HL-60 (cell line): ENCODE data around the gene OR52K1.
"Not testable (repeated sequence)": the region's sequence is repeated elsewhere in the genome, so short reads cannot be mapped to it uniquely, and the experiment has no call there.

Experiments
- DNase-seq, 2 experiments: peaks; one replicate each; pipeline ENCODE4 v3.0.0-alpha.2; 2010 to 2020; ENCODE audit warnings: low read depth in 1 of 2, low spot score in 1 of 2
- H3K27ac ChIP-seq: fragments of 250-450 bp; sonication (Bioruptor Pico); replicated peaks from 2 replicates; pipeline ENCODE4 v1.5.1; 2020; ENCODE audit warnings: mild to moderate bottlenecking, moderate library complexity
- H3K27me3 ChIP-seq: fragments of 250-450 bp; sonication (Bioruptor Pico); 2 replicates; pipeline ENCODE4 v1.5.1; 2021; ENCODE audit warnings: mild to moderate bottlenecking, moderate library complexity; ENCODE audit not compliant: insufficient read depth, poor library complexity, severe bottlenecking
- H3K4me3 ChIP-seq: replicated peaks from 2 replicates; pipeline ENCODE4 v1.5.1; 2011; ENCODE audit warnings: mild to moderate bottlenecking, control low read depth, low read length; ENCODE audit not compliant: insufficient read depth
- GABPA ChIP-seq: IDR thresholded peaks from 2 replicates; pipeline ENCODE4 v1.6.1; 2012; ENCODE audit warnings: low read depth
- POLR2AphosphoS5 ChIP-seq: IDR thresholded peaks from 2 replicates; pipeline ENCODE4 v1.6.1; 2012; ENCODE audit warnings: low read depth
- SPI1 ChIP-seq: IDR thresholded peaks from 2 replicates; pipeline ENCODE4 v1.6.1; 2012; ENCODE audit warnings: low read depth, mild to moderate bottlenecking, borderline replicate concordance
- TF ChIP-seq, protein P1 (sequence below): IDR thresholded peaks from 2 replicates; pipeline ENCODE4 v1.6.1; 2012; ENCODE audit warnings: low read depth; ENCODE audit not compliant: insufficient replicate concordance
- TF ChIP-seq, protein P2 (sequence below): IDR thresholded peaks from one replicate; pipeline ENCODE4 v1.5.1; 2011; ENCODE audit warnings: low read length, control low read depth, inconsistent platforms; ENCODE audit not compliant: insufficient read depth

OR52K1 gene

DNA sequence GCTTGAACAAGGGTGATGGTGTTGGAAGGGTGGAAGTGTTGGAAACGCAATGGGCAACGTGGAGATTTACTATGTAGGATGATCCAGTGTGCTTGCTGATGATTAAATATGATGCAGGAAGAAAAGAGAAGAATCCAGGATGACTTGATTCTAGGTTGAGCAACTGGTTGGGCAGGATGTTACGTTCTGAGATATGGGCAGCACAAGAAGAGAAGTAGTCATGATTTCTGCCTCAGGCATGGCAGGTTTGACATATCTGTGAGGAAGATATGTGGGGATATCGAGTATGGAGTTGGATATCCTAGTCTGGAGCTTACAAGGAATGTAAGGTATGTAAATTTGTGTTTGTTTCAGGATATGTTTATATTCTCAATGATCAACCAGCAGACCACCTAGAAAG lies 1.9 kb downstream of the OR52K1 start:
- H3K27me3 ChIP-seq = no peaks in the 10 kb centered on the region
- no peak overlapping the region for H3K4me3 ChIP-seq
- DNase-seq = no peak
- no peak overlapping the region for H3K27ac ChIP-seq
- TF ChIP-seq, protein P1, sequence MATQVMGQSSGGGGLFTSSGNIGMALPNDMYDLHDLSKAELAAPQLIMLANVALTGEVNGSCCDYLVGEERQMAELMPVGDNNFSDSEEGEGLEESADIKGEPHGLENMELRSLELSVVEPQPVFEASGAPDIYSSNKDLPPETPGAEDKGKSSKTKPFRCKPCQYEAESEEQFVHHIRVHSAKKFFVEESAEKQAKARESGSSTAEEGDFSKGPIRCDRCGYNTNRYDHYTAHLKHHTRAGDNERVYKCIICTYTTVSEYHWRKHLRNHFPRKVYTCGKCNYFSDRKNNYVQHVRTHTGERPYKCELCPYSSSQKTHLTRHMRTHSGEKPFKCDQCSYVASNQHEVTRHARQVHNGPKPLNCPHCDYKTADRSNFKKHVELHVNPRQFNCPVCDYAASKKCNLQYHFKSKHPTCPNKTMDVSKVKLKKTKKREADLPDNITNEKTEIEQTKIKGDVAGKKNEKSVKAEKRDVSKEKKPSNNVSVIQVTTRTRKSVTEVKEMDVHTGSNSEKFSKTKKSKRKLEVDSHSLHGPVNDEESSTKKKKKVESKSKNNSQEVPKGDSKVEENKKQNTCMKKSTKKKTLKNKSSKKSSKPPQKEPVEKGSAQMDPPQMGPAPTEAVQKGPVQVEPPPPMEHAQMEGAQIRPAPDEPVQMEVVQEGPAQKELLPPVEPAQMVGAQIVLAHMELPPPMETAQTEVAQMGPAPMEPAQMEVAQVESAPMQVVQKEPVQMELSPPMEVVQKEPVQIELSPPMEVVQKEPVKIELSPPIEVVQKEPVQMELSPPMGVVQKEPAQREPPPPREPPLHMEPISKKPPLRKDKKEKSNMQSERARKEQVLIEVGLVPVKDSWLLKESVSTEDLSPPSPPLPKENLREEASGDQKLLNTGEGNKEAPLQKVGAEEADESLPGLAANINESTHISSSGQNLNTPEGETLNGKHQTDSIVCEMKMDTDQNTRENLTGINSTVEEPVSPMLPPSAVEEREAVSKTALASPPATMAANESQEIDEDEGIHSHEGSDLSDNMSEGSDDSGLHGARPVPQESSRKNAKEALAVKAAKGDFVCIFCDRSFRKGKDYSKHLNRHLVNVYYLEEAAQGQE = no peak
- TF ChIP-seq, protein P2, sequence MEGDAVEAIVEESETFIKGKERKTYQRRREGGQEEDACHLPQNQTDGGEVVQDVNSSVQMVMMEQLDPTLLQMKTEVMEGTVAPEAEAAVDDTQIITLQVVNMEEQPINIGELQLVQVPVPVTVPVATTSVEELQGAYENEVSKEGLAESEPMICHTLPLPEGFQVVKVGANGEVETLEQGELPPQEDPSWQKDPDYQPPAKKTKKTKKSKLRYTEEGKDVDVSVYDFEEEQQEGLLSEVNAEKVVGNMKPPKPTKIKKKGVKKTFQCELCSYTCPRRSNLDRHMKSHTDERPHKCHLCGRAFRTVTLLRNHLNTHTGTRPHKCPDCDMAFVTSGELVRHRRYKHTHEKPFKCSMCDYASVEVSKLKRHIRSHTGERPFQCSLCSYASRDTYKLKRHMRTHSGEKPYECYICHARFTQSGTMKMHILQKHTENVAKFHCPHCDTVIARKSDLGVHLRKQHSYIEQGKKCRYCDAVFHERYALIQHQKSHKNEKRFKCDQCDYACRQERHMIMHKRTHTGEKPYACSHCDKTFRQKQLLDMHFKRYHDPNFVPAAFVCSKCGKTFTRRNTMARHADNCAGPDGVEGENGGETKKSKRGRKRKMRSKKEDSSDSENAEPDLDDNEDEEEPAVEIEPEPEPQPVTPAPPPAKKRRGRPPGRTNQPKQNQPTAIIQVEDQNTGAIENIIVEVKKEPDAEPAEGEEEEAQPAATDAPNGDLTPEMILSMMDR = no peak
- TF ChIP-seq GABPA (no peak), SPI1 (no peak), POLR2AphosphoS5 (no peak)

DNA sequence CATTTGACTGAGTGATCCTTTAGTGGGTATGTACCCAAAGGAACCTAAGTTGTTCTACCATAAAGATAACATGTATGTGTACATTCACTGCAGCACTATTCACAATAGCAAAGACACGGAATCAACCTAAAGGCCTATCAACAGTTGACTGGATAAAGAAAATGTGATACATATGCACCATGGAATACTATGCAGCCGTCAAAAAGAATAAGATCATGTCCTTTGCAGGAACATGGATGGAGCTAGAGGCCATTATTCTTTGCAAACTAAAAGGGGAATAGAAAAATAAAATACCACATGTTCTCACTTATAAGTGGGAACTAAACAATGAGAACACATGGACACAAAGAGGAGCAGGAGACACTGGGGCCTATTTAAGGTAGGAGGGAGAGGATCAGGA lies 9.0 kb downstream of the OR52K1 start:
- H3K27me3 ChIP-seq, H3K4me3 ChIP-seq, DNase-seq, H3K27ac ChIP-seq: not testable (repeated sequence)

DNA sequence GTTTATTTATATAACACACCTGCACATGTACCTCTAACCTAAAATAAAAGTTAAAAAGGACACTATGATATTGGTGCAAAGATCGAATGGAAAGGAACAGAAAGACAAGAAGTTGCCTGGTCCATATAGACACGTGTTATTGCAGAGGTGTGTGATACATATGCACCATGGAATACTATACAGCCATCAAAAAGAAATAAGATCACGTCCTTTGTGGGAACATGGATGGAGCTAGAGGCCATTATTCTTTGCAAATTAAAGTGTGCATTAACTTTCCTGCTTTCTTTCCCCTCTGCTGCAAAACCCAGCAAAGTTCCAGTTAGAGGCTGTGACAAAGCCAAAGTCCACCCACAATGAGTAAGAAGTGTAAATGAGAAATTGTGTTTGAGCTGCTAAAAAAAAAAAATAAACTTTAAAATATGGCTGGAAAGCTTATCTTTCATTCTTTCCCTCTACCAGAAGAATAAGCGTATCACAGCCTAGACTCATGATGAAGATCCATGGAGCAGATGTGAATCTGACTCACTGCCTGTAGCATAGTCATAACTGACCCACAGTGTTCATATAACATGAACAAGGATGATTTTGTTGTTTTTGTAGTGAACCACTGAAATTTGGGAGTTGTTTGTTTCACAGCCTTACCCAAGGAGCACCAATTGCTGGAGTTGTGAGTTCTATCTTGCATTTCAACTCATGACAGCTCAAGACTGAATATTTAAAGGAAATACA lies 9.6 kb downstream of the OR52K1 start:
- no peaks in the 10 kb centered on the region for H3K27me3 ChIP-seq
- TF ChIP-seq GABPA (no peak), POLR2AphosphoS5 (no peak), SPI1 (no peak)
- TF ChIP-seq, protein P1 = no peak
- TF ChIP-seq, protein P2 = no peak
- no peak for DNase-seq

DNA sequence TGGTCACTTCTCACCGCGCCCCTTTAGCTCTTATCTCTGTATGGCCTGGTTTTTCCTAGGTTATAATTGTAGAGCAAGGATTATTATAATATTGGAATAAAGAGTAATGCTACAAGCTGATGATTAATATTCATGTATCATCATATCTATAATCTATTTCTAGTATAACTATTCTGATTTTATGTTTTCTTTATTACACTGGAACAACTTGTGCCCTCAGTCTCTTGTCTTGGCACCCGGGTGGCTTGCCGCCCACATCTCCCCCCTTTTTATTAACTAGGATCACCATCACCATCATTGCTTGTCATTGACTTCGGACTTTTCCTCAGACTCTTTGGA lies 11.0 kb downstream of the OR52K1 start:
- no peak for TF ChIP-seq SPI1
- TF ChIP-seq, protein P2 = no peak
- TF ChIP-seq, protein P1 = no peak
- TF ChIP-seq GABPA = no peak
- TF ChIP-seq POLR2AphosphoS5 = no peak
- DNase-seq = no peak
- Histone ChIP-seq H3K4me3 (no peak overlapping the region), H3K27ac (no peak overlapping the region), H3K27me3 (no peaks in the 10 kb centered on the region)

More for the DNA sequence above, 9.6 kb downstream of the OR52K1 start:
- Histone ChIP-seq H3K4me3 (no peak overlapping the region), H3K27ac (peak overlapping the region; percentile 19)
